HCT116 (cell line): ENCODE data around the gene DOCK7. TPM values are rescaled to one million over a fixed set of nuclear protein-coding genes. Genes with fewer than 3 reads are reported as not detected.

Source experiments
- ATAC-seq: fragments of 200-7000 bp; cut with Tn5 transposase; 2 replicates; pipeline ENCODE4 v1.9.1; 2020; ENCODE audit warnings: mild to moderate bottlenecking, moderate library complexity
- BruUV-seq: library from RNA; stranded (reverse); fragments of 400-500 nt; replicated peaks from 2 replicates; lab custom pipeline; 2021; lab: Mats Ljungman, UMichigan
- CTCF ChIA-PET: fragments of 300-600 bp; sonication (Branson Sonifier 250); formaldehyde crosslinking; loops from one replicate; lab custom pipeline; 2021; ENCODE audit warnings: antibody characterized with exemption; lab: Charles Lee
- POLR2A ChIA-PET: fragments of 300-600, 350-600 bp; sonication (Branson Sonifier 250); formaldehyde crosslinking; loops from one replicate; lab custom pipeline; 2021; ENCODE audit warnings: antibody characterized with exemption; lab: Charles Lee
- RAD21 ChIA-PET, 2 experiments: fragments of 300-600 bp; sonication (Branson Sonifier 250); formaldehyde crosslinking; loops; one replicate each; lab custom pipeline; 2023; ENCODE audit warnings: low total read pairs in 2 of 2; ENCODE audit not compliant: uncharacterized antibody in 2 of 2, unreplicated experiment in 2 of 2, low non-redundant PET in 1 of 2; lab: Charles Lee
- DNase-seq: peaks from one replicate; pipeline ENCODE4 v3.0.0-alpha.2; 2010; ENCODE audit warnings: low read depth, low spot score
- H2AFZ ChIP-seq: fragments of 200-600 bp; shearing (Covaris generic), sonication (generic); 2 replicates; pipeline ENCODE4 v1.6.1; 2017; ENCODE audit warnings: low read depth, mixed run types, mixed read lengths, antibody characterized with exemption, low read length; ENCODE audit not compliant: poor library complexity, severe bottlenecking
- H3K27ac ChIP-seq: 2 replicates; pipeline ENCODE4 v1.5.1; 2012; ENCODE audit warnings: low read depth, low read length
- H3K27me3 ChIP-seq: fragments of 200-600 bp; sonication (generic); 2 replicates; pipeline ENCODE4 v1.6.1; 2016; ENCODE audit warnings: mixed run types, low read length, mixed read lengths; ENCODE audit not compliant: insufficient read depth
- H3K36me3 ChIP-seq, 2 experiments: fragments of 200-500 bp in 1 of 2; fragments of 200-600 bp in 1 of 2; sonication (Bioruptor generic) in 1 of 2; sonication (generic) in 1 of 2; 2 replicates each; pipeline versions ENCODE4 v1.5.1 to v1.6.1; 2014 to 2016; ENCODE audit warnings: low read length in 2 of 2, inconsistent platforms in 1 of 2, mixed read lengths in 1 of 2, mixed run types in 1 of 2; ENCODE audit not compliant: insufficient read depth in 2 of 2, control insufficient read depth in 1 of 2
- H3K4me1 ChIP-seq, 2 experiments: fragments of 200-600 bp in 1 of 2; sonication (generic) in 1 of 2; 2 replicates each; pipeline versions ENCODE4 v1.5.1 to v1.6.1; 2012 to 2017; ENCODE audit warnings: low read length in 2 of 2, inconsistent platforms in 1 of 2, mild to moderate bottlenecking in 1 of 2, mixed read lengths in 1 of 2, mixed run types in 1 of 2, moderate library complexity in 1 of 2; ENCODE audit not compliant: insufficient read depth in 2 of 2, control insufficient read depth in 1 of 2
- H3K4me2 ChIP-seq: fragments of 200-600 bp; sonication (generic); 2 replicates; pipeline ENCODE4 v1.6.1; 2017; ENCODE audit warnings: mixed run types, low read length, mixed read lengths
- H3K4me3 ChIP-seq, 2 experiments: fragments of 200-600 bp in 1 of 2; sonication (generic) in 1 of 2; replicated peaks in 1 of 2; 2 replicates each; pipeline ENCODE4 v1.5.1; 2011 to 2016; ENCODE audit warnings: low read length in 2 of 2, control low read depth in 1 of 2, low read depth in 1 of 2, mild to moderate bottlenecking in 1 of 2, mixed read lengths in 1 of 2, mixed run types in 1 of 2
- H3K79me2 ChIP-seq: fragments of 200-600 bp; sonication (generic); 2 replicates; pipeline ENCODE4 v1.6.1; 2017; ENCODE audit warnings: mild to moderate bottlenecking, mixed run types, low read length, moderate library complexity, mixed read lengths; ENCODE audit not compliant: insufficient read depth
- H3K9ac ChIP-seq: fragments of 200-600 bp; sonication (generic); 2 replicates; pipeline ENCODE4 v1.6.1; 2016; ENCODE audit warnings: low read length, mixed read lengths
- H3K9me2 ChIP-seq: fragments of 200-600 bp; sonication (generic), shearing (Covaris generic); 2 replicates; pipeline ENCODE4 v1.6.1; 2017; ENCODE audit warnings: mixed run types, mild to moderate bottlenecking, moderate library complexity; ENCODE audit not compliant: insufficient read depth
- H3K9me3 ChIP-seq, 2 experiments: fragments of 200-500 bp in 1 of 2; fragments of 200-600 bp in 1 of 2; sonication (Bioruptor generic) in 1 of 2; sonication (generic) in 1 of 2; 2 replicates each; pipeline ENCODE4 v1.6.1; 2014 to 2017; ENCODE audit warnings: low read length in 2 of 2, mixed read lengths in 2 of 2, inconsistent platforms in 1 of 2, low read depth in 1 of 2, mild to moderate bottlenecking in 1 of 2, mixed run types in 1 of 2, moderate library complexity in 1 of 2; ENCODE audit not compliant: control insufficient read depth in 1 of 2, insufficient read depth in 1 of 2
- H4K20me1 ChIP-seq: fragments of 200-600 bp; sonication (generic), shearing (Covaris generic); 2 replicates; pipeline ENCODE4 v1.6.1; 2017; ENCODE audit warnings: mixed run types, mild to moderate bottlenecking, moderate library complexity; ENCODE audit not compliant: insufficient read depth
- CBX3 ChIP-seq: IDR thresholded peaks from 2 replicates; pipeline ENCODE4 v1.6.1; 2012; ENCODE audit warnings: low read depth
- CEBPB ChIP-seq: IDR thresholded peaks from 2 replicates; pipeline ENCODE4 v1.6.1; 2012; ENCODE audit warnings: low read depth
- EGR1 ChIP-seq: IDR thresholded peaks from 2 replicates; pipeline ENCODE4 v1.6.1; 2012; ENCODE audit warnings: low read depth
- ELF1 ChIP-seq: IDR thresholded peaks from 2 replicates; pipeline ENCODE4 v1.6.1; 2012; ENCODE audit warnings: low read depth, borderline replicate concordance
- EZH2 ChIP-seq: fragments of 200-600 bp; sonication (generic); IDR thresholded peaks from 2 replicates; pipeline ENCODE4 v1.6.1; 2017; ENCODE audit warnings: antibody characterized with exemption, mixed run types
- POLR2A ChIP-seq: IDR thresholded peaks from 2 replicates; pipeline ENCODE4 v1.7.0; 2011; ENCODE audit warnings: borderline replicate concordance; ENCODE audit not compliant: insufficient read depth, insufficient read length; ENCODE audit errors: extremely low read depth
- SIN3A ChIP-seq: IDR thresholded peaks from 2 replicates; pipeline ENCODE4 v1.6.1; 2012; ENCODE audit warnings: low read depth
- SP1 ChIP-seq: IDR thresholded peaks from 2 replicates; pipeline ENCODE4 v1.6.1; 2012; ENCODE audit warnings: low read depth
- SRF ChIP-seq: IDR thresholded peaks from 2 replicates; pipeline ENCODE4 v1.6.1; 2012; ENCODE audit warnings: low read depth
- TCF7L2 ChIP-seq: IDR thresholded peaks from 2 replicates; pipeline ENCODE4 v1.7.0; 2011; ENCODE audit warnings: borderline replicate concordance, inconsistent platforms; ENCODE audit not compliant: insufficient read depth, insufficient read length; ENCODE audit errors: extremely low read depth
- YY1 ChIP-seq: IDR thresholded peaks from 2 replicates; pipeline ENCODE4 v1.6.1; 2011; ENCODE audit warnings: low read length, low read depth, moderate library complexity, mild to moderate bottlenecking; ENCODE audit not compliant: insufficient replicate concordance; ENCODE audit errors: extremely low read depth
- ZNF274 ChIP-seq: fragments of 200-500 bp; sonication (Bioruptor generic); IDR thresholded peaks from 2 replicates; pipeline ENCODE4 v1.6.1; 2014; ENCODE audit warnings: mild to moderate bottlenecking, low read depth, low read length, inconsistent platforms
- intact Hi-C: fragments of 100-400 bp; cut with micrococcal nuclease; formaldehyde crosslinking; loops from 2 replicates; pipeline ENCODE4 v1.10.0; 2022
- total RNA-seq: library from RNA; stranded (reverse); gene quantifications from one replicate; pipeline ENCODE4 v1.2.1, GENCODE V29; 2021; ENCODE audit not compliant: unreplicated experiment
- TF ChIP-seq, protein P1 (sequence below): IDR thresholded peaks from 2 replicates; pipeline ENCODE4 v1.6.1; 2012
- TF ChIP-seq, protein P2 (sequence below): IDR thresholded peaks from 2 replicates; pipeline ENCODE4 v1.6.1; 2012
- TF ChIP-seq, protein P3 (sequence below): IDR thresholded peaks from 2 replicates; pipeline ENCODE4 v1.6.1; 2012; ENCODE audit warnings: low read depth

Gene DOCK7
- total RNA-seq, 1 experiment from 2014 or later: 49.0 TPM

DNA sequence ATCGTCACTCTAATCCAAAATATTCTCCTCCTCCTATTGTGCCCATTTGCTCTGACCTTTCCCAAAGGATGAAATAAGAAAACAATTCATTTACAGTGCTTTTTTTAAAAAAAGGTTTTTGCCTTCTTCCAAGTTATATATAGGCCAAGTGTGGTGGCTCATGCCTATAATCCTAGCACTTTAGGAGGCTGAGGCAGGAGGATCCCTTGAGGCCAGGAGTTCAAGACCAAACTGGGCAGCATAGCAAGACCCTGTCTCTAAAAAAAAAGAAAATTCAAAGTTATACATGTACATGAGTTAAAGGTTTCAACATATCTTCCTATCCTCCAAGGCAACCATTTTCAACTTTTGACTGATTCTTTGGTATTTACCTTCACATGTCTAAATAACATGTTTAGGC is 261.4 kb downstream of the DOCK7 start:
- RAD21 ChIA-PET: no interaction called here
- TF ChIP-seq, protein P1, sequence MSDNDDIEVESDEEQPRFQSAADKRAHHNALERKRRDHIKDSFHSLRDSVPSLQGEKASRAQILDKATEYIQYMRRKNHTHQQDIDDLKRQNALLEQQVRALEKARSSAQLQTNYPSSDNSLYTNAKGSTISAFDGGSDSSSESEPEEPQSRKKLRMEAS: no peak
- TF ChIP-seq, protein P2, sequence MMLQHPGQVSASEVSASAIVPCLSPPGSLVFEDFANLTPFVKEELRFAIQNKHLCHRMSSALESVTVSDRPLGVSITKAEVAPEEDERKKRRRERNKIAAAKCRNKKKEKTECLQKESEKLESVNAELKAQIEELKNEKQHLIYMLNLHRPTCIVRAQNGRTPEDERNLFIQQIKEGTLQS: no peak
- TF ChIP-seq TCF7L2 (no peak), YY1 (no peak), ELF1 (no peak), CBX3 (no peak), SIN3A (no peak), POLR2A (no peak), SP1 (no peak), SRF (no peak), EGR1 (no peak), ZNF274 (no peak), EZH2 (no peak), CEBPB (no peak)
- TF ChIP-seq, protein P3, sequence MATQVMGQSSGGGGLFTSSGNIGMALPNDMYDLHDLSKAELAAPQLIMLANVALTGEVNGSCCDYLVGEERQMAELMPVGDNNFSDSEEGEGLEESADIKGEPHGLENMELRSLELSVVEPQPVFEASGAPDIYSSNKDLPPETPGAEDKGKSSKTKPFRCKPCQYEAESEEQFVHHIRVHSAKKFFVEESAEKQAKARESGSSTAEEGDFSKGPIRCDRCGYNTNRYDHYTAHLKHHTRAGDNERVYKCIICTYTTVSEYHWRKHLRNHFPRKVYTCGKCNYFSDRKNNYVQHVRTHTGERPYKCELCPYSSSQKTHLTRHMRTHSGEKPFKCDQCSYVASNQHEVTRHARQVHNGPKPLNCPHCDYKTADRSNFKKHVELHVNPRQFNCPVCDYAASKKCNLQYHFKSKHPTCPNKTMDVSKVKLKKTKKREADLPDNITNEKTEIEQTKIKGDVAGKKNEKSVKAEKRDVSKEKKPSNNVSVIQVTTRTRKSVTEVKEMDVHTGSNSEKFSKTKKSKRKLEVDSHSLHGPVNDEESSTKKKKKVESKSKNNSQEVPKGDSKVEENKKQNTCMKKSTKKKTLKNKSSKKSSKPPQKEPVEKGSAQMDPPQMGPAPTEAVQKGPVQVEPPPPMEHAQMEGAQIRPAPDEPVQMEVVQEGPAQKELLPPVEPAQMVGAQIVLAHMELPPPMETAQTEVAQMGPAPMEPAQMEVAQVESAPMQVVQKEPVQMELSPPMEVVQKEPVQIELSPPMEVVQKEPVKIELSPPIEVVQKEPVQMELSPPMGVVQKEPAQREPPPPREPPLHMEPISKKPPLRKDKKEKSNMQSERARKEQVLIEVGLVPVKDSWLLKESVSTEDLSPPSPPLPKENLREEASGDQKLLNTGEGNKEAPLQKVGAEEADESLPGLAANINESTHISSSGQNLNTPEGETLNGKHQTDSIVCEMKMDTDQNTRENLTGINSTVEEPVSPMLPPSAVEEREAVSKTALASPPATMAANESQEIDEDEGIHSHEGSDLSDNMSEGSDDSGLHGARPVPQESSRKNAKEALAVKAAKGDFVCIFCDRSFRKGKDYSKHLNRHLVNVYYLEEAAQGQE: no peak
- TF ChIP-seq, all 23 proteins: peak for 0
- POLR2A ChIA-PET: no interaction called here
- H3K4me2 ChIP-seq: no peak overlapping the region
- H3K4me1 ChIP-seq: peaks cover 0 to 11% of the 10 kb centered on the region in 2 experiments; a peak in 3 of 4 replicates
- CTCF ChIA-PET: no interaction called here
- no peak overlapping the region for H3K27ac ChIP-seq
- H4K20me1 ChIP-seq: no peaks in the 10 kb centered on the region
- intact Hi-C loops: no loop called here
- no TSS peak for BruUV-seq
- DNase-seq (no peak), ATAC-seq (no peak)
- H3K79me2 ChIP-seq: no peaks in the 10 kb centered on the region
- H3K36me3 ChIP-seq: no peaks in the 10 kb centered on the region
- H3K4me3 ChIP-seq: no peak overlapping the region
- no peak overlapping the region for H3K9ac ChIP-seq
- H3K9me3 ChIP-seq: no peaks in the 10 kb centered on the region
- H3K27me3 ChIP-seq: no peaks in the 10 kb centered on the region
- no peaks in the 10 kb centered on the region for H3K9me2 ChIP-seq
- H2AFZ ChIP-seq: no peak overlapping the region
